ENCODE results near the gene SHB. TPM values are rescaled to one million over a fixed set of nuclear protein-coding genes. Genes with fewer than 3 reads are reported as not detected.
"Not testable (repeated sequence)": the region's sequence is repeated elsewhere in the genome, so short reads cannot be mapped to it uniquely, and the experiment has no call there.

Gene SHB
- total RNA-seq, 1 donor from 2014 or later = 34.0 TPM

GRCh38 chr9:37887977-37888583, 180.9 kb downstream of the SHB start:
- ATAC-seq = not testable (repeated sequence)

- no peak for ATAC-seq
Observed at GRCh38 chr9:37880916-37881479, 188.0 kb downstream of the SHB start.

- ATAC-seq = no peak
Observed at GRCh38 chr9:37876376-37876775, 192.7 kb downstream of the SHB start.

- ATAC-seq = no peak
Observed at GRCh38 chr9:37873955-37874354, 195.1 kb downstream of the SHB start.

GRCh38 chr9:37870799-37871176, 198.2 kb downstream of the SHB start:
- ATAC-seq = no peak

- no peak for ATAC-seq
Observed at GRCh38 chr9:37870081-37870798, 198.8 kb downstream of the SHB start.

Other genes with a start within 250 kb of the SHB start
- gene SLC25A51, start 165.1 kb downstream of the SHB start, total RNA-seq = 20.8 TPM